Cardiac muscle cell (in vitro differentiated cells and primary cell): ENCODE measurements around the gene KCTD21. TPM values are rescaled to one million over a fixed set of nuclear protein-coding genes. Genes with fewer than 3 reads are reported as not detected.

ENCODE experiments used
- DNase-seq, 2 donors: peaks; one replicate each; pipeline versions ENCODE4 v3.0.0 to v3.0.0-alpha.2; 2010 to 2017; ENCODE audit warnings: low read depth in 1 of 2, low spot score in 1 of 2
- H3K27ac ChIP-seq: fragments of 200-600 bp; sonication (generic); 2 replicates; pipeline ENCODE4 v1.5.1; 2016
- H3K27me3 ChIP-seq: fragments of 200-600 bp; sonication (generic); 2 replicates; pipeline ENCODE4 v1.6.0; 2016; ENCODE audit warnings: control low read depth
- H3K36me3 ChIP-seq: fragments of 200-600 bp; sonication (generic); 2 replicates; pipeline ENCODE4 v1.5.1; 2016; ENCODE audit warnings: control low read depth
- H3K4me1 ChIP-seq: fragments of 200-600 bp; sonication (generic); 2 replicates; pipeline ENCODE4 v1.8.1; 2017; ENCODE audit warnings: low read depth, mild to moderate bottlenecking, mixed run types
- H3K4me3 ChIP-seq: fragments of 200-600 bp; sonication (generic); 2 replicates; pipeline ENCODE4 v1.5.1; 2016; ENCODE audit warnings: mild to moderate bottlenecking
- H3K9me3 ChIP-seq: fragments of 200-600 bp; sonication (generic); 2 replicates; pipeline ENCODE4 v1.5.1; 2017; ENCODE audit warnings: low read depth, mild to moderate bottlenecking, control low read depth
- polyA plus RNA-seq: library from polyadenylated mRNA; unstranded; fragments of >200 nt; fragmentation: Nextera tagmentation; extraction: Ambion mirVana; gene quantifications from 2 replicates; pipeline ENCODE4 v1.2.1, GENCODE V29; 2016
- total RNA-seq: library from RNA; depleted of rRNA; stranded (reverse); fragments of >200 nt; gene quantifications from 2 replicates; pipeline ENCODE4 v1.2.3, GENCODE V29; 2016
- TF ChIP-seq, protein P1 (sequence below): IDR thresholded peaks from 2 replicates; pipeline ENCODE4 v1.5.1; 2012; ENCODE audit warnings: low read depth, mild to moderate bottlenecking, low read length

Gene KCTD21
- total and polyA plus RNA-seq, 2 experiments from 2014 or later, result 5.8 to 8.6 TPM

DNA sequence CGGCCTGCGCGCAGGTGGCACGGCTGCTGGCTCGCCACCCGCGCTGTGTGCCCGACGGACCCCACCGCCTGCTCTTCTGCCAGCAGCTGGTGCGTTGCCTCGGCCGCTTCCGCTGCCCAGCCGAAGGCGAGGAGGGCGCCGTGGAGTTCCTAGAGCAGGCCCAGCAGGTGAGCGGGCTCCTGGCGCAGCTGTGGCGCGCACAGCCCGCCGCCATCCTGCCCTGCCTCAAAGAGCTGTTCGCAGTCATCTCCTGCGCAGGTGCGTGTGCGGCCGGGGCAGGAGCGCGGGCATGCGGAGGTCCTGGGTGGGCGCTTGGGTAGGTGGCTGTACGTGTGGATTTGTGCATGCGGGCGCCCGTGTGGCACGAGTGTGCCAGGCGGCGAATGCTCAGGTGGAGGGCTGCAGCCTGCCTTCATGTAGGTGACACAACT lies 8.2 kb upstream of the KCTD21 start:
- Histone ChIP-seq H3K9me3 (no peaks in the 10 kb centered on the region), H3K4me1 (peaks cover 12% of the 10 kb centered on the region), H3K27ac (no peak overlapping the region), H3K27me3 (no peaks in the 10 kb centered on the region), H3K4me3 (no peak overlapping the region), H3K36me3 (peaks cover 4% of the 10 kb centered on the region)
- DNase-seq, result no peak
- TF ChIP-seq, protein P1, sequence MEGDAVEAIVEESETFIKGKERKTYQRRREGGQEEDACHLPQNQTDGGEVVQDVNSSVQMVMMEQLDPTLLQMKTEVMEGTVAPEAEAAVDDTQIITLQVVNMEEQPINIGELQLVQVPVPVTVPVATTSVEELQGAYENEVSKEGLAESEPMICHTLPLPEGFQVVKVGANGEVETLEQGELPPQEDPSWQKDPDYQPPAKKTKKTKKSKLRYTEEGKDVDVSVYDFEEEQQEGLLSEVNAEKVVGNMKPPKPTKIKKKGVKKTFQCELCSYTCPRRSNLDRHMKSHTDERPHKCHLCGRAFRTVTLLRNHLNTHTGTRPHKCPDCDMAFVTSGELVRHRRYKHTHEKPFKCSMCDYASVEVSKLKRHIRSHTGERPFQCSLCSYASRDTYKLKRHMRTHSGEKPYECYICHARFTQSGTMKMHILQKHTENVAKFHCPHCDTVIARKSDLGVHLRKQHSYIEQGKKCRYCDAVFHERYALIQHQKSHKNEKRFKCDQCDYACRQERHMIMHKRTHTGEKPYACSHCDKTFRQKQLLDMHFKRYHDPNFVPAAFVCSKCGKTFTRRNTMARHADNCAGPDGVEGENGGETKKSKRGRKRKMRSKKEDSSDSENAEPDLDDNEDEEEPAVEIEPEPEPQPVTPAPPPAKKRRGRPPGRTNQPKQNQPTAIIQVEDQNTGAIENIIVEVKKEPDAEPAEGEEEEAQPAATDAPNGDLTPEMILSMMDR, result no peak

DNA sequence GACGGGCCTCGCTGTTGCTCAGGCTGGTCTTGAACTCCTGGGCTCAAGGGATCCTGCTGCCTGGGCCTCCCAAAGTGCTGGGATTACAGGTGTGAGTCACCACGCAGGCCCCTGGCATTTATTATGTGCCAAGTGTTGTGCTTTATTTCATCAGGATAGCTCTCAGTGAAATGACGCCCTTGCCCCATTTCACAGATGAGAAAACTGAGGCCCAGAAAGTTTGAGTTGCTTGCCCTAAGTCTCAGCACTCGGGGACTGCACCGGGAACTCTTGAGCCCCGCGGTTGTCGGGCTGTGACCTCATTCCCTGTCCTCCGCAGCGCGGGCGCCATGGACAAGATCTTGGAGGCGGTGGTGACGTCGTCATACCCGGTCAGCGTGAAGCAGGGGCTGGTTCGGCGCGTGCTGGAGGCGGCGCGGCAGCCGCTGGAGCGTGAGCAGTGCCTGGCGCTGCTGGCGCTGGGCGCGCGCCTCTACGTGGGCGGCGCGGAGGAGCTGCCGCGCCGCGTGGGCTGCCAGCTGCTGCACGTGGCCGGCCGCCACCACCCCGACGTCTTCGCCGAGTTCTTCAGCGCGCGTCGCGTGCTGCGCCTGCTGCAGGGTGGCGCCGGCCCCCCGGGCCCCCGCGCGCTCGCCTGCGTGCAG lies 7.6 kb upstream of the KCTD21 start:
- Histone ChIP-seq H3K4me3 (no peak overlapping the region), H3K27ac (no peak overlapping the region), H3K4me1 (peaks cover 12% of the 10 kb centered on the region), H3K27me3 (no peaks in the 10 kb centered on the region), H3K9me3 (no peaks in the 10 kb centered on the region), H3K36me3 (peaks cover 4% of the 10 kb centered on the region)
- peak in 1 of 2 donors; percentile 37 for DNase-seq
- TF ChIP-seq, protein P1, result no peak

DNA sequence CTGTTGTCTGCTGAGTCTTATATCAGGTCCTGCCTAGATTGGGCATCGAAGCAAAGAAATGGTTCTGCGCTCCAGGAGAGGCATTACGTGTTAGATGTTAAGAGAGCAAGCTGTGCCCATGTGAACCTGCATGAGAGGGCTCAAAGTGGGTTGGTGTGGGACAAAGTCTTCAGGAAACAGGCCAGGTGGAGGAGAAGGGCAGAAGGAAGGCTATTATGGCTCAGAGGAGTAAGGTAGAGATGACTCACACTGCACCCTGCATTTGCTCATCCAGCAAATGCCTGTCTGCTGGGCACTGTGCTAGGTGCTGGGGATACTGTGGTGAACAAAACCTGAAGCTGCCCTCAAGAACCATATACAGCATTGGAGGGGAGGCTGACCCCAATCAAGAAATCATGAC lies 6.1 kb upstream of the KCTD21 start:
- Histone ChIP-seq H3K27me3 (no peaks in the 10 kb centered on the region), H3K9me3 (no peaks in the 10 kb centered on the region), H3K27ac (no peak overlapping the region), H3K36me3 (peaks cover 4% of the 10 kb centered on the region), H3K4me1 (peaks cover 24% of the 10 kb centered on the region), H3K4me3 (no peak overlapping the region)
- TF ChIP-seq, protein P1, result no peak
- DNase-seq, result no peak

DNA sequence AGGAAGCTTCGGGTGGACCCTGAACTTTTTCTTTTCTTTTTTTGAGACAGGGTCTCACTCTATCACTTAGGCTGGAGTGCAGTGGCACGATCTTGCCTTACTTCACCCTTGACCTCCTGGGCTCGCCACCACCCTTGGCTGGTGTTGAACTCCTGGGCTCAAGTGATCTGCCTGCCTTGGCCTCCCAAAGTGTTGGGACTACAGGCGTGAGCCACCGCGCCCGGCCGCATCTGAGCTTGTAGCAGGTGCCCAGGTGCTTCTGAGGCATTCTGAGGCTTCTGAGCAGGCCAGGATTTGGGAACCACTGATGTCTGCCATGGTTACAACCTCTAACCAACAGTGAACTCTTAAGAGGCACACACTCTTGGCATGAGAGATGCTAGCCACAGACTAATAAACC lies 5.4 kb upstream of the KCTD21 start:
- no peak overlapping the region for H3K4me3 ChIP-seq
- no peaks in the 10 kb centered on the region for H3K9me3 ChIP-seq
- no peak for DNase-seq
- H3K36me3 ChIP-seq, result peaks cover 4% of the 10 kb centered on the region
- TF ChIP-seq, protein P1, result no peak
- H3K27ac ChIP-seq, result no peak overlapping the region
- H3K4me1 ChIP-seq, result peaks cover 27% of the 10 kb centered on the region
- no peaks in the 10 kb centered on the region for H3K27me3 ChIP-seq

DNA sequence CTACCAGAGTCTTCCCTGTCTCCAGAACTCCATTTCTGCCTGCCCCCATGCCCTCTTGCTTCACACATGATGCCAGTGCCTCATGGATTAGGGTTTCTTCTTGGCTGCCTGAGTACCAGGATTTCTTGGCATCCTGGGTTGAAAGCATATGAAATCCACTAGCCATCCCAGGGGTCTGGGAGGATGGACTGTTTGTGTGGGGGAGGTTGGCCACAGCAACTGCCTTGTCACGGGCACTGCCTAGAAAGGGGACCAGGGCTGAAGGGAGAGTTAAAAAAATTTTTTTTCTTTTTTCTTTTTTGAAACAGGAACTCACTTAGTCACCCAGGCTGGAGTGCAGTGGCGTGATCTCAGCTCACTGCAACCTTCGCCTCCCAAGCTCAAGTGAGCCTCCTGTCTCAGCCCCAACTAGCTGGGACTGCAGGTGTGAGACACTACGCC lies 4.5 kb upstream of the KCTD21 start:
- Histone ChIP-seq H3K27me3 (no peaks in the 10 kb centered on the region), H3K4me3 (no peak overlapping the region), H3K27ac (no peak overlapping the region), H3K4me1 (peaks cover 27% of the 10 kb centered on the region), H3K36me3 (no peaks in the 10 kb centered on the region), H3K9me3 (no peaks in the 10 kb centered on the region)
- TF ChIP-seq, protein P1, result no peak
- DNase-seq, result peak in 1 of 2 donors; percentile 28
